ENCODE measurements around the gene TMEM179. TPM values are rescaled to one million over a fixed set of nuclear protein-coding genes. Genes with fewer than 3 reads are reported as not detected.

The TMEM179 gene
- total RNA-seq, 1 experiment from 2014 or later, result 11.4 TPM

- Histone ChIP-seq H3K23ac (ENCODE audit: insufficient read length, low read depth, low read length) (no peak overlapping the region), H3K56ac (ENCODE audit: insufficient read length, low read depth, low read length) (no peak overlapping the region), H4K8ac (replicated peaks; ENCODE audit: insufficient read length, low read depth, low read length) (no peak overlapping the region), H3T11ph (ENCODE audit: low read length) (no peak overlapping the region), H3K27me3 (ENCODE audit: insufficient read depth, low read length) (no peaks in the 10 kb centered on the region), H3K9ac (ENCODE audit: extremely low read depth, insufficient read length, low read length) (no peak overlapping the region), H2BK20ac (ENCODE audit: low read depth, low read length, poor library complexity, severe bottlenecking) (no peak overlapping the region), H3K18ac (ENCODE audit: insufficient read length, low read depth, low read length) (no peak overlapping the region), H4K5ac (ENCODE audit: insufficient read length, low read depth, low read length) (no peak overlapping the region), H2BK12ac (ENCODE audit: insufficient read length, low read depth, low read length) (no peak overlapping the region), H3K9me3 (ENCODE audit: control insufficient read depth, low read depth, low read length) (no peaks in the 10 kb centered on the region), H4K91ac (ENCODE audit: insufficient read length, low read depth, low read length) (no peak overlapping the region), H3K79me1 (ENCODE audit: insufficient read depth, low read depth, low read length, poor library complexity, severe bottlenecking) (no peaks in the 10 kb centered on the region), H2BK5ac (ENCODE audit: insufficient read length, low read length) (no peak overlapping the region), H3K79me2 (ENCODE audit: insufficient read depth, low read length) (no peaks in the 10 kb centered on the region), H2BK15ac (ENCODE audit: low read depth, low read length) (no peak overlapping the region), H3K27ac (ENCODE audit: insufficient read length, low read depth, low read length) (no peak overlapping the region), H3K4ac (ENCODE audit: low read depth, low read length) (no peak overlapping the region), H3K4me2 (ENCODE audit: insufficient read depth, insufficient read length, low read length) (no peak overlapping the region), H2BK120ac (ENCODE audit: low read depth, low read length, poor library complexity, severe bottlenecking) (no peak overlapping the region), H3K14ac (ENCODE audit: insufficient read depth, low read length) (no peak overlapping the region), H4K20me1 (ENCODE audit: control insufficient read depth, insufficient read depth, insufficient read length) (no peaks in the 10 kb centered on the region), H3K4me1 (ENCODE audit: insufficient read depth, low read length) (no peaks in the 10 kb centered on the region), H3K23me2 (ENCODE audit: insufficient read length, low read depth, low read length, poor library complexity, severe bottlenecking) (no peaks in the 10 kb centered on the region), H2AFZ (ENCODE audit: low read length) (no peak overlapping the region), H2AK5ac (ENCODE audit: insufficient read length, low read length) (no peak overlapping the region)
- Mint-ChIP-seq H3K36me3 (ENCODE audit: insufficient read depth in 1 of 3, low read depth in 3 of 3) (no peaks in the 10 kb centered on the region), H3K4me1 (peaks cover 0 to 5% of the 10 kb centered on the region in 2 experiments; a peak in 3 of 4 replicates), H3K9me3 (no peaks in the 10 kb centered on the region; a peak in 1 of 5 replicates), H3K27me3 (ENCODE audit: low read depth) (peaks cover 4% of the 10 kb centered on the region), H3K27ac (no peak overlapping the region), H3K4me3 (no peak overlapping the region)
- TF ChIP-seq CTCF (conservative IDR thresholded peaks at IDR 0.05), result no peak
- DNase-seq, result no peak
- no CpG with 5 or more reads among the region's 8 CpGs for WGBS (ENCODE audit: extremely low coverage, insufficient read length, low lambda C conversion rate)
These were observed 11.8 kb downstream of the TMEM179 start for GRCh38 chr14:104592785-104593184.

All from H9 (cell line).